Prostate gland (tissue), 2 donors: ENCODE results near the gene PKP4.

Experiments
- CTCF ChIP-seq, 4 experiments: fragments of 200-600 bp in 2 of 4; fragments of 450-650 bp in 2 of 4; sonication (generic) in 2 of 4; IDR thresholded peaks; 1 replicate in 3 of 4; 2 replicates in 1 of 4; pipeline ENCODE4 v1.5.1; 2016 to 2019; ENCODE audit warnings: antibody characterized with exemption in 4 of 4, mild to moderate bottlenecking in 2 of 4, moderate library complexity in 2 of 4
- POLR2AphosphoS5 ChIP-seq: sonication (generic); formaldehyde crosslinking; IDR thresholded peaks from one replicate; pipeline ENCODE4 v1.6.1; 2017; ENCODE audit warnings: antibody characterized with exemption

- TF ChIP-seq POLR2AphosphoS5 (no peak), CTCF (IDR thresholded peaks at IDR 0.05) (no peak)
Measured at GRCh38 chr2:158477202-158477601, 20.4 kb downstream of the PKP4 start.
